HG02642 (cell line): ENCODE measurements around the gene SNRPD3.
"Not testable (repeated sequence)": the region's sequence is repeated elsewhere in the genome, so short reads cannot be mapped to it uniquely, and the experiment has no call there.

ENCODE experiments used
- ATAC-seq: cut with Tn5 transposase; IDR thresholded peaks from one replicate; pipeline ENCODE4 v1.9.1; 2021; ENCODE audit warnings: mild to moderate bottlenecking; ENCODE audit not compliant: unreplicated experiment, poor library complexity

The SNRPD3 gene

GRCh38 chr22:24530968-24531367 lies 24.8 kb upstream of the SNRPD3 start:
- not testable (repeated sequence) for ATAC-seq

GRCh38 chr22:24532075-24532474 lies 23.7 kb upstream of the SNRPD3 start:
- no peak for ATAC-seq

- no peak for ATAC-seq
These were observed 20.5 kb upstream of the SNRPD3 start for GRCh38 chr22:24535348-24535747.

- ATAC-seq: no peak
These were observed 19.7 kb upstream of the SNRPD3 start for GRCh38 chr22:24536089-24536488.

- no peak for ATAC-seq
These were observed 15.3 kb upstream of the SNRPD3 start for GRCh38 chr22:24540470-24540869.

- no peak for ATAC-seq
These were observed 13.9 kb upstream of the SNRPD3 start for GRCh38 chr22:24541681-24542515.

GRCh38 chr22:24542641-24543040 lies 13.2 kb upstream of the SNRPD3 start:
- ATAC-seq: no peak

- ATAC-seq: no peak
These were observed 12.6 kb upstream of the SNRPD3 start for GRCh38 chr22:24543185-24543601.

GRCh38 chr22:24543679-24544243 lies 12.0 kb upstream of the SNRPD3 start:
- ATAC-seq: no peak

GRCh38 chr22:24548812-24549211 lies 7.0 kb upstream of the SNRPD3 start:
- no peak for ATAC-seq

GRCh38 chr22:24550028-24550901 lies 5.5 kb upstream of the SNRPD3 start:
- ATAC-seq: no peak

GRCh38 chr22:24550902-24551435 lies 4.8 kb upstream of the SNRPD3 start:
- no peak for ATAC-seq

GRCh38 chr22:24552503-24553286 lies 3.1 kb upstream of the SNRPD3 start:
- not testable (repeated sequence) for ATAC-seq

- ATAC-seq: no peak
These were observed 2.0 kb upstream of the SNRPD3 start for GRCh38 chr22:24553597-24554312.

- ATAC-seq: peak; percentile 8
These were observed 1.3 kb upstream of the SNRPD3 start, which contains the start of gene GUCD1 for GRCh38 chr22:24554313-24555164. Gene GUCD1, minus strand, starts transcription at chr22:24555138. Its CDS starts 147 bp downstream, at chr22:24554991.

GRCh38 chr22:24559471-24559870 lies 3.7 kb downstream of the SNRPD3 start:
- ATAC-seq: no peak

- no peak for ATAC-seq
These were observed 7.4 kb downstream of the SNRPD3 start for GRCh38 chr22:24563246-24563645.

GRCh38 chr22:24564376-24565058 lies 8.7 kb downstream of the SNRPD3 start:
- ATAC-seq: no peak
